GM21825 (cell line): Measurements from ENCODE around the gene MFSD2B.

Experiments
- ATAC-seq: cut with Tn5 transposase; IDR thresholded peaks from one replicate; pipeline ENCODE4 v1.9.1; 2021; ENCODE audit warnings: mild to moderate bottlenecking, moderate library complexity; ENCODE audit not compliant: unreplicated experiment

MFSD2B gene

GRCh38 chr2:24050041-24050979 lies 40.4 kb downstream of the MFSD2B start:
- ATAC-seq: no peak

GRCh38 chr2:24051833-24052232 lies 41.9 kb downstream of the MFSD2B start:
- no peak for ATAC-seq

DNA sequence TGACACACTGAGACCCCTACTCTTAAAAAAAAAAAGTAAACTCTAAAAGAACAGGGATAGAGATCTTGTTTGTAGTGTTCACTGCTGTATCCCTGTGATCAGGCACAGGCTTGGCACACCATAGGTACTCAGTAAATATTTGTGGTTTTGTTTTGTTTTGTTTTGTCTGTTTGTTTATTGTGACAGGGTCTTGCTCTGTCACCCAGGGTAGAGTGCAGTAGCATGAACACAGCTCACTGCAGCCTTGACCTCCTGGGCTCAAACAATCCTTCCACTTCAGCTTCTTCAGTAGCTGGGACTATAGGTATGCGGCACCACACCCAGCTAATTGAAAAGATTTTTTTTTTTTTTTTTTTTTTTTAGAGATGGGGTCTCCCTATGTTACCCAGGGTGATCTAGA lies 43.1 kb downstream of the MFSD2B start:
- no peak for ATAC-seq

DNA sequence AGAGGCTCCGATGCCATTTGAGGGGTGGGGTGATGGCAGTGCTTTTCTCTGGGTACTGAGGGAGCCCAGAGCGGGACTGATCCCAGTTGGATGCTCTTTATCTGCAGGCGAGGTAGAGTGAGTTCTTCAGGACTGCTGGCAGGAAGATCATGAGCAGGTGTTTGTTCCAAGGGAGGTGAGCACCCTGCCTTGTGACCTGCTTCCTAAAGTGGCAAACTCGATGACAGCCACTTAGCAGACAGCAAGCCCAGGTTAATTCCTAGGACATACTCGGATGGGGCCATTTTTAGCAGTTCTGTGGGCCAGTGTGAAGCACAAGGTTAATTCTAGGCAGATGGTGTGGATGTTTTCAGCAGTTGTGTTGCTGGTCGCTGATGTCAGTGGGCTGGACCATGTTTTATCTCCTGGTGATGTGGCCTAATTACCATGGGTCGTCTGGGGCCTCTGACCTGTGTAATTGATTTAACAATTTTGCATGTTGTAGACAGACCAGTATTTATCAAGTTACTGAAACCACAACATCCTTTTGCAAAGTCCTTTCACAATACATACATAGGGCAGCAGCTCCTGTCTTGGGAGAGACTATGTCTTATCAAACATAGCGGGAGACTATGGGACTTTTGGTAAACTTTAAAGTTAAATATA lies 44.6 kb downstream of the MFSD2B start:
- ATAC-seq: no peak

- no peak for ATAC-seq
Measured at GRCh38 chr2:24055750-24056149, 45.9 kb downstream of the MFSD2B start.

GRCh38 chr2:24058564-24059271 lies 48.8 kb downstream of the MFSD2B start:
- ATAC-seq: no peak

DNA sequence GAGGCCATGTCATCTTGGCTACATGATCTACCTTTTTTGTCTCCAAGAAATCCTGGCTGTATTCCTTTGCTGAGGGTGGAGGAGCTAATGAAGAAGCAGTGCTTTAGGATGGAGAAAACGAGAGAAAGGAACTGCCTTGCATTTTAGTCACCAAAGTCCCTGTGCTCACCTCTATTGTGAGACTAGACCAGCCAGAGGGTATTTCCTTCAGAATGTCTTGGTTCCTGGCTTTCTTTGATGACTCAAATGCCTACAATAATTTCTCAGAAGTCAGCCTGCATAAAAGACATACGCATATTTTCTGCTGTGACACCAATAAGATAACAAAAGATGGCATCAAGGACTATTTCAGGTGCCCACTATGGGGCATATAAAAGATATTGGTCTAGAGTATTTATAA lies 55.5 kb downstream of the MFSD2B start:
- no peak for ATAC-seq

DNA sequence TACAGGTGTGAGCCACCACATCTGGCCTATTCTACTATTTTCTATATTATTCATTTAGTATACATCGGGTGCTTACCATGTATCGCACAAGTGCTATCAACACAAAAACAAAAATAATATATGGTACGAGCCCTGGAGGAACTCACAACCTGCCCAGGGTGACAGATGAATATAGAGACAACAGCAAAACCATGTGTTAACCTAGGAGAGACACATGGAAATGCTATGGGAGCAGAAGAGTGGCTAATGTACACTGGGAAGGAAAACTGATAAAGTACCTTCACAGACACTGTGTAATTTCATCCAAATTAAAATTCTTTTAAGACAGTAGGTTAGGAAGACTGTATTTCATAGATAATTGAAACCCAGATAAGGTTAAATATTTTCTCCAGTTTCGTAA lies 62.4 kb downstream of the MFSD2B start:
- ATAC-seq: no peak

DNA sequence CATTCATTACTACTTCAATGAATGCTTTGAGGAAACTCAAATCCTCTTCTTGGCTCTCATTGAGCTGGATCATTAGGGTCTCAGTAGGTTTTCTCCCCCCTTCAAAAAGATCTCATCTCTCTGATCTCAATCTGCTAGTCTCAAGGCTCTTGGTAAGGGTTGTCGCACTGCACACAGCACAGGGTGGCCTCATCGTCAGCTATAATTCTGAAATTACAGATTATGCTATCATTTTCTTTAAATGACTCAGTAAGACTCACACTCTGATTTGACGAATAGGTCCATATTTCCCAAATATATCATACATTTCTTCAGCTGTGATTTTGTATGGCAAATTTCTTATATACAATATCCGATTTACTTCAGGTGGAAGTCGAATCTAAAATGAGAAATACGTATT lies 63.9 kb downstream of the MFSD2B start:
- no peak for ATAC-seq

- no peak for ATAC-seq
Measured at GRCh38 chr2:24075259-24075658, 65.4 kb downstream of the MFSD2B start.
